Hepatocyte (in vitro differentiated cells): ENCODE data around the gene EEIG2. TPM values are rescaled to one million over a fixed set of nuclear protein-coding genes. Genes with fewer than 3 reads are reported as not detected.

ENCODE experiments used
- polyA plus RNA-seq: library from polyadenylated mRNA; unstranded; fragments of >200 nt; fragmentation: Nextera tagmentation; extraction: Ambion mirVana; gene quantifications from 2 replicates; pipeline ENCODE4 v1.2.1, GENCODE V29; 2016
- total RNA-seq: library from RNA; depleted of rRNA; stranded (reverse); fragments of >200 nt; gene quantifications from 2 replicates; pipeline ENCODE4 v1.2.3, GENCODE V29; 2014

Gene EEIG2
- total and polyA plus RNA-seq, 2 experiments from 2014 or later, result 5.1 to 16.0 TPM

Other genes with a start within 250 kb of the EEIG2 start
- gene NBPF6, start 109.8 kb upstream of the EEIG2 start, total RNA-seq, result not detected in 2 replicates
- not detected in 2 replicates for gene NBPF6, start 109.8 kb upstream of the EEIG2 start, polyA plus RNA-seq
- 4.4 and 4.7 TPM in 2 replicates for gene HENMT1, start 101.0 kb downstream of the EEIG2 start, total RNA-seq
- gene HENMT1, start 101.0 kb downstream of the EEIG2 start, polyA plus RNA-seq, result 3.0 and 3.8 TPM in 2 replicates
- 26.1 and 27.9 TPM in 2 replicates for gene PRPF38B, start 132.2 kb downstream of the EEIG2 start, total RNA-seq
- gene PRPF38B, start 132.2 kb downstream of the EEIG2 start, polyA plus RNA-seq, result 30.1 and 41.4 TPM in 2 replicates
- not detected in 2 replicates for gene FNDC7, start 152.8 kb downstream of the EEIG2 start, total RNA-seq
- not detected in 2 replicates for gene FNDC7, start 152.8 kb downstream of the EEIG2 start, polyA plus RNA-seq
- gene STXBP3, start 186.6 kb downstream of the EEIG2 start, total RNA-seq, result 55.7 and 77.5 TPM in 2 replicates
- gene STXBP3, start 186.6 kb downstream of the EEIG2 start, polyA plus RNA-seq, result 25.0 and 35.2 TPM in 2 replicates